ACC112 (cell line): ENCODE data around the gene MIB2.
A peak's percentile ranks its signal among the peaks of the same experiment; 100 is the strongest.

Experiments
- H2AFZ ChIP-seq: fragments of 200-600 bp; sonication (generic); one replicate; pipeline ENCODE4 v1.6.0; 2017; ENCODE audit warnings: antibody characterized with exemption, low read length; ENCODE audit not compliant: unreplicated experiment
- H3K27ac ChIP-seq: fragments of 200-600 bp; sonication (generic); 2 replicates; pipeline ENCODE4 v1.5.1; 2014; ENCODE audit warnings: low read depth, mild to moderate bottlenecking, antibody characterized with exemption, low read length, moderate library complexity
- H3K27me3 ChIP-seq: fragments of 200-600 bp; sonication (generic); 2 replicates; pipeline ENCODE4 v1.6.1; 2014; ENCODE audit warnings: mild to moderate bottlenecking, antibody characterized with exemption, low read length, moderate library complexity, mixed read lengths; ENCODE audit not compliant: insufficient read depth
- H3K36me3 ChIP-seq: fragments of 200-600 bp; sonication (generic); 2 replicates; pipeline ENCODE4 v1.6.1; 2016; ENCODE audit warnings: mild to moderate bottlenecking, antibody characterized with exemption, low read length, moderate library complexity, mixed read lengths; ENCODE audit not compliant: insufficient read depth
- H3K4me1 ChIP-seq: fragments of 200-600 bp; sonication (generic); one replicate; pipeline ENCODE4 v1.6.1; 2016; ENCODE audit warnings: low read length, mixed read lengths; ENCODE audit not compliant: insufficient read depth, unreplicated experiment, control insufficient read depth
- H3K4me3 ChIP-seq: fragments of 200-600 bp; sonication (generic); 2 replicates; pipeline ENCODE4 v1.5.1; 2014; ENCODE audit warnings: mild to moderate bottlenecking, low read depth, low read length
- H3K79me2 ChIP-seq: fragments of 200-600 bp; sonication (generic); one replicate; pipeline ENCODE4 v1.6.0; 2016; ENCODE audit warnings: low read length; ENCODE audit not compliant: control insufficient read depth, unreplicated experiment, insufficient read depth

Gene MIB2

DNA sequence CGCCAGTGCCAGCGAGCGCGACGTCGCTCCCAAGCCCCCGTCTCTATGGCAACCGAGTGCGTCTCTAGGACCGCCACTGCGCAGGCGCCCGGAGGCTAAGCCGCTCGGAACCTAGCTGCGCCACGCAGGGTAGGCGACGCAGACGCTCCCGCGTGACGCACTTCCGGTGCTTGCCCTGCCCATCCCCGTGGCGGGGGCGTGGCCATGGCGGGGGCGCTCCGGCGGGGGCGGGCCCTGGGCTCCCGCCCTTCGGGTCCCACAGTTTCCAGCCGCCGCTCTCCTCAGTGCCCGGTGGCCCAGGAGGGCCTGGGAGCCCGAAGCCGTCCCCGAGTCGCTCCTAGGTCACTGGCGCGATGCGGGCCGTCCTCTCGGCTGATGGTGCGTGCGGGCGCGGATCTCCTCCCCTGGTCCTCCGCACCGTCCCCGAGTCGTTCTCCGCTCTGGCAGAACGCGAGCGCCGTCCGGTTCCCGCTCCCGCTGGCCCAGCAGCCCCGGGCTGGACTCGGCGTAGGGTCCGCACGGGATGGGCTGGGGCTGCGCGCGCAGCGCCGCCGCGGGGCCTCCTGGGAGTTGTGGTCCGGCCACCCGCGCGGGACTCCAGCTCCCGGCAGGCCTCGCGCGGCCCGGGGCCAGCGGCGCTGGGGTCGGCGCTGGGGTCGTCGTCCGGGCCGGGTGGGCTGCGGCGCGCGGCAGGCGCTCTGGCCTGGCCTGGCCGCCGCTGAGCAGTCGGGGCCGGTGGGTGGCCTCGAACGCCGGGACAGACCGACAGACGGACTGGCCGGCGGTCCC is at the start of gene MIB2:
Gene MIB2, plus strand, starts transcription at position 245 of the 789 bp plus-strand sequence. CDS start 7,953 bp downstream, outside the sequence.
- Histone ChIP-seq H3K36me3 (no peaks in the 10 kb centered on the region), H3K79me2 (peaks cover 16% of the 10 kb centered on the region), H3K4me1 (peaks cover 11% of the 10 kb centered on the region), H3K27ac (peak within 1 kb of the TSS; percentile 100), H3K4me3 (peak within 1 kb of the TSS; percentile 95), H2AFZ (peak within 1 kb of the TSS; percentile 95), H3K27me3 (no peaks in the 10 kb centered on the region)

- Histone ChIP-seq H3K4me1 (no peaks in the 10 kb centered on the region), H3K79me2 (peaks cover 92% of the 10 kb centered on the region), H3K27me3 (no peaks in the 10 kb centered on the region), H3K36me3 (peaks cover 34% of the 10 kb centered on the region), H3K27ac (no peak overlapping the region), H2AFZ (no peak overlapping the region), H3K4me3 (no peak overlapping the region)
Measured at GRCh38 chr1:1567152-1567875, 48.0 kb upstream of the MIB2 start.

DNA sequence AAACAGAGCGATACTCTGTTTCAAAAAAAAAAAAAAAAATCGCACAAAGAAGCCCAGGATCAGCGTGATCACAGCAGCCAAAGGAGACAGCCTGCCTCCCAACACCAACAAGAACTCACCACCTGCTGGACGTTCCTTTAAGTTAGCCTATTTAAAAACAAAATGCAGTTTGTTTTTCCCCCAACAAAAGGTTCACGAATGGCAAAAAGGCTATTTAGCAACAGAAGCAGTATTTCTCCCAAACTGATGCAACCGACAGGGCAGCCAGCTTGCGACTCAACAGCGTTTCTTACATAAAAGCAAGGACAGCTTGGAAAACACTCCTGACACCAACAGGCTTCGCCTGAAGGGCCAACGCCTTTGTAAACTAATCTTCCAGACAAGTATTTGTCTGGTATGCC is 47.4 kb upstream of the MIB2 start:
- H3K4me1 ChIP-seq, result no peaks in the 10 kb centered on the region
- no peak overlapping the region for H3K4me3 ChIP-seq
- no peak overlapping the region for H2AFZ ChIP-seq
- peaks cover 92% of the 10 kb centered on the region for H3K79me2 ChIP-seq
- no peak overlapping the region for H3K27ac ChIP-seq
- no peaks in the 10 kb centered on the region for H3K27me3 ChIP-seq
- peaks cover 28% of the 10 kb centered on the region for H3K36me3 ChIP-seq

GRCh38 chr1:1569341-1569740 is 46.0 kb upstream of the MIB2 start:
- Histone ChIP-seq H3K4me3 (no peak overlapping the region), H3K27me3 (no peaks in the 10 kb centered on the region), H3K4me1 (no peaks in the 10 kb centered on the region), H3K79me2 (peaks cover 94% of the 10 kb centered on the region), H3K27ac (no peak overlapping the region), H3K36me3 (peaks cover 19% of the 10 kb centered on the region; the same call in 1 of the 2 replicates), H2AFZ (no peak overlapping the region)

DNA sequence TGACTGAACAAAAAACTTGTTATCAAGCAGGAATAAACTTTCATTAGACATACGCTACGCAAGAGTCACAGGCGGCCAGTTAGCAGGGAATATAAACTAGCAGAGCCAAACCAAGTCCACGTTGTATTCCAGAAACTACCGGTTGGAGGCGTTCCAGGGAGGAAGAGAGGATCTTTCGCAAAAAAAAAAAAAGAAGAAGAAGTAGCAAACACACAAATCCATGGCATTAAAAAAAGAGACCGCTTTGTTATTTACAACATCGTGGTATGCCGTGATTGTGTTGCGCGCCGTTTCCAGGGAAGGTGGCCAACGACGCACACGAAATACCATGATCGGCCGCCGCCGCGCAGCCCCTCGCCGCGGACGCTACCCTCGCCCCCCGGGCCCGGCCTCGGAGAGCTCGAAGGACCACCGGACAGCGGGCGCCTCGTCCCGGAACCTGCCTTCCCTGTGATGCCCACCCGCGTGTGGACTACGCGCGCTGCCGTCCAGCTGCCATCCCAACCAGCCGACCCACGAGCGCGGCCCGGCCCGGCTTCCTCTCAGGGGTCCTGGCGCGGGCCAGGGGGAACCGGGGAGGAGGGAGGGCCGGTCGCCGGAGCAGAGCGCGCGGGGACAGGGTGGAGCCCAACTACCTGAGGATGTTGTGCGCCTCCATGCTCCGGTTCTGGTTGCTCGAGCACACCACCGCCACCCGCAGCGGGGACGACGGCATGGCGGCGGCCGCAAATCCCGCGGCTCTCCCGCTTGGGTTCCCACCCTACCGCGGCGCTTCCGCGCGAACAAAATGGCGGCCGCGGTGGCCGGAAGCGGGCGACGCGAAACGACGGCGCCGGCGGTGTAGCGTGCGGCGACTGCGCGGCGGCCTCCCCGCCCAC is 41.2 kb upstream of the MIB2 start:
- Histone ChIP-seq H3K36me3 (0 out of 2 replicates have a peak, but pooled peaks cover 5% of the 10 kb centered on the region), H3K79me2 (peaks cover 50% of the 10 kb centered on the region), H2AFZ (peak overlapping the region; percentile 70), H3K27ac (peak overlapping the region; percentile 80), H3K27me3 (peaks cover 5% of the 10 kb centered on the region; the same call in 1 of the 2 replicates), H3K4me1 (peaks cover 8% of the 10 kb centered on the region), H3K4me3 (peak overlapping the region; percentile 90)

DNA sequence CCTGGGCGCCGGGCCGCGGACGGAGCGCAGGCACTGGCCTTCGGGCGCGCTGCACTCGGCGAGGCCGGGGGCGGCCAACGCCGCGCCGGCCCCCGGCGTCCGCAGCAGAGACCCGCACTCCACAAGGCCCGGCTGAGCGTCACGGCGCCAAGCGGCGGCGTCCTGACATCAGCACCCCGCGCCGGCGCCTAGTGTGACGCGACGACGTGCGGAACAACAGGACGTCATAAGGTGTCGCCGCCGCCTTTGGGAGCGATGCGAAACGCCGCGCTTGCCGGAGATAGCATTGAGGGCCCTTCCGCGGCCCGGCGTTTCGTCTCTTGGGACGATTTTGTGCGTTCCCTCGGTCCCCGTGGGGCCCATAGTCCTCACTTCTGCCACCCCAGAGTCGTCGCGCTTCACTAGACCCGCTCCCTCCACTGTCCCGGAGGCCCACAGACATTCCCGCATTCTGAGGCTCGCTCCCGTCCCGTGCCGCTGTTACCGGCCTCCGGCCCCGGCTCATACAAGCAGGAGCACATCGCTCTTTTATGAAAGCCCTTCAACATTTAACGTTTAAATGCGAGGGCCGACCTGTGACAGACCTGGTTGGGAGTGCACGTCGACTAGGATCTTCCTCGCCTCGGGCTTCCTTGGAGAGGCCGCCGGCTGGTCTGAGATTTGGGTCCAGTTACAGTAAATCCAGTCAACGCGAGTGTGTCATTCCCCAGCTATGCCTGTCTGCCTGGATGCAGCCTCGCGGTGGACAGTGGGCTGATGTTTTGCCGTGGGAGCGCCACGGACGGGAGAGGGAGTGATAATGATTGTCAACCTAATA is 40.4 kb upstream of the MIB2 start, which contains the start of gene SSU72:
Gene SSU72, minus strand, starts transcription at position 143 of the 817 bp plus-strand sequence. CDS start 306 bp downstream, outside the sequence.
- Histone ChIP-seq H3K27me3 (peaks cover 5% of the 10 kb centered on the region; the same call in 1 of the 2 replicates), H3K79me2 (peaks cover 42% of the 10 kb centered on the region)

DNA sequence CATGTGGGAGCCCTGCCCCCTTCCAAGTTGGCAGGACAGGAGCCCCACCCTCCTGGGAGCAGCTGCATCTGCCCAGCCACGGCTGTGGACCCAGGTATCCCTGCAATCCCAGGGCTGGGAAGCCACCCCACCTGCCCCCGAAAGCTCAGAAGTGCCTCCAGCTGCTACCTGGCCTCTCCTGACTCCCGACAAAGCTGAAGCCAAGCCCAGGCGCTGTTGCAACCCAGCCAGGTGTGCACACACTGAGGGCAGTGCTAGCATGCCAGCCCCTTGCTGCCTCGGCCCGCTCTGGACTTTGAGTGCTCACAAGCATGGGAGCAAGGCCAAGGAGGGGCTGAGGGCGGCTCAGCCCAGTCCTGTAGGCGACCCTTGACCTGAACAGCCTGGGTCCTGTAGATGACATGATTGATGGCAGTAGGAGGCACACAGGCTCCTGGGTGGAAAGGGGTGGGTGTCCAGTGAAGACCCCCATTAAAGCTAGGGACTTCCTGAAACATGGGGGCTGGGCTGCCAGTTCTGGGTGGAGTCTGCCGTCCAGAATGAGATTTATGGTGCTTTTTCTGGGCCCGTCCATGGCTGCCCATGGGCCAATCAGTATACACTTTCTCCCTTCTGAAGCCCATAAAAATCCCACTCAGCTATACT is 37.8 kb upstream of the MIB2 start:
- H3K79me2 ChIP-seq, result peaks cover 19% of the 10 kb centered on the region
- H2AFZ ChIP-seq, result no peak overlapping the region
- no peak overlapping the region for H3K27ac ChIP-seq
- H3K4me1 ChIP-seq, result peaks cover 8% of the 10 kb centered on the region
- H3K4me3 ChIP-seq, result no peak overlapping the region
- H3K36me3 ChIP-seq, result no peaks in the 10 kb centered on the region
- peaks cover 21% of the 10 kb centered on the region for H3K27me3 ChIP-seq

More for the DNA sequence above, 40.4 kb upstream of the MIB2 start, which contains the start of gene SSU72:
- H3K4me3 ChIP-seq, result peak within 1 kb of the TSS; percentile 90
- peak within 1 kb of the TSS; percentile 70 for H2AFZ ChIP-seq
- peaks cover 8% of the 10 kb centered on the region for H3K4me1 ChIP-seq
- 0 out of 2 replicates have a peak, but pooled peaks cover 2% of the 10 kb centered on the region for H3K36me3 ChIP-seq
- H3K27ac ChIP-seq, result peak within 1 kb of the TSS; percentile 80

- Histone ChIP-seq H3K4me1 (peaks cover 8% of the 10 kb centered on the region), H3K27me3 (peaks cover 26% of the 10 kb centered on the region), H3K36me3 (no peaks in the 10 kb centered on the region), H3K27ac (no peak overlapping the region), H3K79me2 (peaks cover 10% of the 10 kb centered on the region), H2AFZ (no peak overlapping the region), H3K4me3 (no peak overlapping the region)
Measured at GRCh38 chr1:1578371-1578940, 36.8 kb upstream of the MIB2 start.
